Spleen (tissue), 11 donors: Measurements from ENCODE around the gene MOV10. TPM values are rescaled to one million over a fixed set of nuclear protein-coding genes. Genes with fewer than 3 reads are reported as not detected.
A peak's percentile ranks its signal among the peaks of the same experiment; 100 is the strongest.

Experiments used
- DNase-seq: peaks from one replicate; pipeline ENCODE4 v3.0.0-alpha.2; 2020
- H3K27ac ChIP-seq, 8 donors: fragments of 200-600 bp; sonication (generic) in 7 of 8; 1 replicate in 4 of 8; 2 replicates in 4 of 8; pipeline versions ENCODE4 v1.5.0 to v1.8.0; 2016 to 2021; ENCODE audit warnings: inconsistent platforms in 4 of 8, mild to moderate bottlenecking in 4 of 8, moderate library complexity in 1 of 8
- H3K27me3 ChIP-seq, 7 donors: fragments of 200-600 bp; sonication (generic) in 6 of 7; replicated peaks in 1 of 7; 1 replicate in 4 of 7; 2 replicates in 3 of 7; pipeline versions ENCODE4 v1.5.0 to v1.8.0; 2016 to 2021; ENCODE audit warnings: inconsistent platforms in 3 of 7, mild to moderate bottlenecking in 1 of 7
- H3K36me3 ChIP-seq, 6 donors: fragments of 200-600 bp; sonication (generic) in 5 of 6; 1 replicate in 4 of 6; 2 replicates in 2 of 6; pipeline versions ENCODE4 v1.5.0 to v1.8.0; 2016 to 2021; ENCODE audit warnings: inconsistent platforms in 2 of 6
- H3K4me1 ChIP-seq, 6 donors: fragments of 200-600 bp; sonication (generic) in 5 of 6; 1 replicate in 3 of 6; 2 replicates in 3 of 6; pipeline versions ENCODE4 v1.5.0 to v1.8.0; 2016 to 2021; ENCODE audit warnings: inconsistent platforms in 3 of 6
- H3K4me3 ChIP-seq, 8 donors: fragments of 200-600 bp; sonication (generic) in 7 of 8; 1 replicate in 4 of 8; 2 replicates in 4 of 8; pipeline versions ENCODE4 v1.5.0 to v1.8.0; 2016 to 2021; ENCODE audit warnings: inconsistent platforms in 4 of 8, mild to moderate bottlenecking in 4 of 8, moderate library complexity in 2 of 8
- H3K9me3 ChIP-seq, 8 donors: fragments of 200-600 bp; sonication (generic) in 7 of 8; 1 replicate in 4 of 8; 2 replicates in 4 of 8; pipeline versions ENCODE4 v1.5.0 to v1.8.0; 2016 to 2021; ENCODE audit warnings: inconsistent platforms in 4 of 8
- CTCF ChIP-seq, 11 experiments: fragments of 200-600 bp in 7 of 11; fragments of 450-650 bp in 4 of 11; sonication (generic) in 4 of 11; IDR thresholded peaks in 8 of 11; conservative IDR thresholded peaks in 3 of 11; 1 replicate in 7 of 11; 2 replicates in 4 of 11; pipeline versions ENCODE4 v1.4.0 to v1.8.0; 2016 to 2021; ENCODE audit warnings: antibody characterized with exemption in 11 of 11, inconsistent platforms in 4 of 11, mild to moderate bottlenecking in 1 of 11
- POLR2A ChIP-seq, 3 donors: fragments of 450-650 bp; IDR thresholded peaks; one replicate each; pipeline ENCODE4 v1.5.1; 2017; ENCODE audit warnings: antibody characterized with exemption in 3 of 3, mild to moderate bottlenecking in 1 of 3
- POLR2AphosphoS5 ChIP-seq, 3 donors: sonication (generic); formaldehyde crosslinking; IDR thresholded peaks; one replicate each; pipeline ENCODE4 v1.5.1; 2017; ENCODE audit warnings: antibody characterized with exemption in 3 of 3
- WGBS, 5 donors: extraction: QIAGEN DNeasy Blood & Tissue Kit in 3 of 5; methylation state at CpG; one replicate each; pipeline versions ENCODE4 v1.1.5 to v1.1.7; 2013 to 2018; 5-methylcytosine and 5-hydroxymethylcytosine counted together
- intact Hi-C: fragments of 100-400 bp; cut with DNase I; formaldehyde crosslinking; loops from one replicate; pipeline ENCODE4 v1.15.0; 2023; ENCODE audit warnings: low total_unique reads
- polyA plus RNA-seq, 3 donors: library from polyadenylated mRNA; stranded (reverse); fragments of 200-250 nt; gene quantifications; one replicate each; pipeline ENCODE4 v1.2.1, GENCODE V29; 2013
- total RNA-seq, 7 donors: library from RNA; depleted of rRNA in 3 of 7; stranded (reverse); fragments of >200 nt in 3 of 7; fragmentation: NEBNext Ultra II Directional in 4 of 7; extraction: Animal tissue kit (Norgen Biotek cat#: 25700) in 4 of 7; gene quantifications; one replicate each; pipeline versions ENCODE4 v1.1.0 to v1.2.1, GENCODE V29; 2016 to 2021
- donor health status: healthy with polysubstance abuse.
- donor health status: DM: no; HTN: no; CAD: no; lungs with moderate emphysema.
- donor health status: DM: no; HTN: no; CAD: no.
- donor health status: Bipolar disorder and iron deficiency.
- donor health status: healthy.
- donor health status: DM: no; HTN: no; CAD: no.
- donor health status: DM: yes; HTN: yes; CAD: no.

MOV10 gene
- total and polyA plus RNA-seq, 10 donors: 23.5 to 92.3 (median 59.0) TPM

- H3K27me3 ChIP-seq: no peaks in the 10 kb centered on the region
- peaks cover 0 to 98% (median 56%) of the 10 kb centered on the region in 6 donors for H3K36me3 ChIP-seq
- H3K4me1 ChIP-seq: peaks cover 28 to 43% (median 37%) of the 10 kb centered on the region in 6 donors
- no peak overlapping the region for H3K4me3 ChIP-seq
- H3K27ac ChIP-seq: peak overlapping the region in 2 of 8 donors; percentile 3 to 97
- no peak for TF ChIP-seq POLR2AphosphoS5 (IDR thresholded peaks at IDR 0.05)
- TF ChIP-seq CTCF (IDR thresholded peaks at IDR 0.05 in 8 of 11, conservative IDR thresholded peaks at IDR 0.05 in 3 of 11): no peak
- no peak for TF ChIP-seq POLR2A (IDR thresholded peaks at IDR 0.05)
- DNase-seq: peak; percentile 52
- H3K9me3 ChIP-seq: no peaks in the 10 kb centered on the region
- intact Hi-C loops: no loop called here
- 84 to 94% (median 91%) methylated on average over 7 of the region's 7 CpGs for WGBS, 5 donors
These were observed 22.3 kb downstream of the MOV10 start for GRCh38 chr1:112696578-112697314.

- 90 to 97% (median 93%) methylated on average over 9 of the region's 9 CpGs for WGBS, 5 donors
- TF ChIP-seq CTCF (IDR thresholded peaks at IDR 0.05 in 8 of 11, conservative IDR thresholded peaks at IDR 0.05 in 3 of 11) (no peak), POLR2A (IDR thresholded peaks at IDR 0.05) (no peak), POLR2AphosphoS5 (IDR thresholded peaks at IDR 0.05) (peak in 1 of 3 donors; percentile 68)
These were observed 23.3 kb downstream of the MOV10 start for GRCh38 chr1:112697781-112698201.

GRCh38 chr1:112698366-112699310 is 24.2 kb downstream of the MOV10 start:
- H3K4me1 ChIP-seq: peaks cover 47 to 62% (median 56%) of the 10 kb centered on the region in 6 donors
- peak; percentile 76 for DNase-seq
- no peaks in the 10 kb centered on the region for H3K9me3 ChIP-seq
- no peaks in the 10 kb centered on the region for H3K27me3 ChIP-seq
- H3K27ac ChIP-seq: peak overlapping the region; percentile 4 to 97 (median 90)
- no peak overlapping the region for H3K4me3 ChIP-seq
- peaks cover 0 to 98% (median 45%) of the 10 kb centered on the region in 6 donors for H3K36me3 ChIP-seq
- TF ChIP-seq POLR2AphosphoS5 (IDR thresholded peaks at IDR 0.05): peak in 1 of 3 donors; percentile 61
- TF ChIP-seq CTCF (IDR thresholded peaks at IDR 0.05 in 8 of 11, conservative IDR thresholded peaks at IDR 0.05 in 3 of 11): no peak
- WGBS, 5 donors: 61 to 80% (median 69%) methylated on average over 10 to 17 of the region's 17 CpGs
- intact Hi-C loops: no loop called here

More at GRCh38 chr1:112697781-112698201, 23.3 kb downstream of the MOV10 start:
- Histone ChIP-seq H3K4me1 (peaks cover 39 to 53% (median 48%) of the 10 kb centered on the region in 6 donors), H3K9me3 (no peaks in the 10 kb centered on the region), H3K27ac (peak overlapping the region in 5 of 8 donors; percentile 87 to 97 (median 95)), H3K4me3 (no peak overlapping the region), H3K27me3 (no peaks in the 10 kb centered on the region), H3K36me3 (peaks cover 0 to 98% (median 51%) of the 10 kb centered on the region in 6 donors)
- DNase-seq: peak; percentile 63
- intact Hi-C loops: no loop called here
